Upper lobe of right lung (tissue), 1 donor: ENCODE data around the gene MKRN1. TPM values are rescaled to one million over a fixed set of nuclear protein-coding genes. Genes with fewer than 3 reads are reported as not detected.
A peak's percentile ranks its signal among the peaks of the same experiment; 100 is the strongest.

Experiments
- ATAC-seq: fragments of 200-7000 bp; cut with Tn5 transposase; one replicate; pipeline ENCODE4 v1.9.1; 2020; ENCODE audit warnings: mild to moderate bottlenecking, moderate library complexity
- DNase-seq: peaks from one replicate; pipeline ENCODE4 v3.0.0-alpha.2; 2020
- H3K27ac ChIP-seq: fragments of 200-600 bp; one replicate; pipeline ENCODE4 v1.8.0; 2022
- H3K27me3 ChIP-seq: fragments of 200-600 bp; one replicate; pipeline ENCODE4 v1.8.0; 2022; ENCODE audit warnings: mild to moderate bottlenecking
- H3K36me3 ChIP-seq: fragments of 200-600 bp; one replicate; pipeline ENCODE4 v1.8.0; 2022
- H3K4me1 ChIP-seq: fragments of 200-600 bp; one replicate; pipeline ENCODE4 v1.8.0; 2022
- H3K4me3 ChIP-seq: fragments of 200-600 bp; one replicate; pipeline ENCODE4 v1.8.0; 2022; ENCODE audit warnings: mild to moderate bottlenecking
- H3K9me3 ChIP-seq: fragments of 200-600 bp; one replicate; pipeline ENCODE4 v1.8.0; 2022
- intact Hi-C: fragments of 100-400 bp; cut with DNase I; formaldehyde crosslinking; loops from one replicate; pipeline ENCODE4 v1.11.0; 2022
- total RNA-seq: library from RNA; stranded (reverse); fragmentation: NEBNext Ultra II Directional; extraction: Animal tissue kit (Norgen Biotek cat#: 25700); gene quantifications from one replicate; pipeline ENCODE4 v1.2.1, GENCODE V29; 2021
- TF ChIP-seq, protein P1 (sequence below): fragments of 200-600 bp; IDR thresholded peaks from one replicate; pipeline ENCODE4 v1.8.0; 2022; ENCODE audit warnings: antibody characterized with exemption
- donor health status: DM: no; HTN: yes; CAD: no; lungs with severe emphysema.

Gene MKRN1
- total RNA-seq, 1 donor from 2014 or later = 84.4 TPM

DNA sequence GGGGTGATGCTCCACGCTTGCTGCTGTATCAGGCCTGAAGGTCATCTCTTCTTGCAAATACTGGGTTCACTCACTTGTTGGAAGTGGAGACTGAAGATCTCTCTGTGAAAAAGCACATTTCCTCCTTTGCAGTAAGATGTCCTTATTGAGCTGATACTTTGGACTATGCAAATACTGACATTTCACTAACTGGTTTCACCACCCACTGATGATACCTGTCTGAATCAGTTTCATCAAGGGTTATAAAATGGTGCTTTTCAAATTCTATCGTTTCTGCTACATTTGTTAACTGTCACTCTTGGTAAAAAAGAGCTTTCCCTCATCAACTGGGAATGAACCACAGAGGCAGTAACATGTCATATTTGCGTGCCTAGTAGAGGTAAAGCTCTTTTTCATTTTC lies 39.9 kb downstream of the MKRN1 start:
- DNase-seq (no peak), ATAC-seq (no peak)
- H3K27me3 ChIP-seq = peaks cover 5% of the 10 kb centered on the region
- no peaks in the 10 kb centered on the region for H3K9me3 ChIP-seq
- intact Hi-C loops = no loop called here
- H3K36me3 ChIP-seq = no peaks in the 10 kb centered on the region
- H3K4me1 ChIP-seq = no peaks in the 10 kb centered on the region
- TF ChIP-seq, protein P1, sequence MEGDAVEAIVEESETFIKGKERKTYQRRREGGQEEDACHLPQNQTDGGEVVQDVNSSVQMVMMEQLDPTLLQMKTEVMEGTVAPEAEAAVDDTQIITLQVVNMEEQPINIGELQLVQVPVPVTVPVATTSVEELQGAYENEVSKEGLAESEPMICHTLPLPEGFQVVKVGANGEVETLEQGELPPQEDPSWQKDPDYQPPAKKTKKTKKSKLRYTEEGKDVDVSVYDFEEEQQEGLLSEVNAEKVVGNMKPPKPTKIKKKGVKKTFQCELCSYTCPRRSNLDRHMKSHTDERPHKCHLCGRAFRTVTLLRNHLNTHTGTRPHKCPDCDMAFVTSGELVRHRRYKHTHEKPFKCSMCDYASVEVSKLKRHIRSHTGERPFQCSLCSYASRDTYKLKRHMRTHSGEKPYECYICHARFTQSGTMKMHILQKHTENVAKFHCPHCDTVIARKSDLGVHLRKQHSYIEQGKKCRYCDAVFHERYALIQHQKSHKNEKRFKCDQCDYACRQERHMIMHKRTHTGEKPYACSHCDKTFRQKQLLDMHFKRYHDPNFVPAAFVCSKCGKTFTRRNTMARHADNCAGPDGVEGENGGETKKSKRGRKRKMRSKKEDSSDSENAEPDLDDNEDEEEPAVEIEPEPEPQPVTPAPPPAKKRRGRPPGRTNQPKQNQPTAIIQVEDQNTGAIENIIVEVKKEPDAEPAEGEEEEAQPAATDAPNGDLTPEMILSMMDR = no peak
- H3K27ac ChIP-seq = no peak overlapping the region
- H3K4me3 ChIP-seq = no peak overlapping the region

DNA sequence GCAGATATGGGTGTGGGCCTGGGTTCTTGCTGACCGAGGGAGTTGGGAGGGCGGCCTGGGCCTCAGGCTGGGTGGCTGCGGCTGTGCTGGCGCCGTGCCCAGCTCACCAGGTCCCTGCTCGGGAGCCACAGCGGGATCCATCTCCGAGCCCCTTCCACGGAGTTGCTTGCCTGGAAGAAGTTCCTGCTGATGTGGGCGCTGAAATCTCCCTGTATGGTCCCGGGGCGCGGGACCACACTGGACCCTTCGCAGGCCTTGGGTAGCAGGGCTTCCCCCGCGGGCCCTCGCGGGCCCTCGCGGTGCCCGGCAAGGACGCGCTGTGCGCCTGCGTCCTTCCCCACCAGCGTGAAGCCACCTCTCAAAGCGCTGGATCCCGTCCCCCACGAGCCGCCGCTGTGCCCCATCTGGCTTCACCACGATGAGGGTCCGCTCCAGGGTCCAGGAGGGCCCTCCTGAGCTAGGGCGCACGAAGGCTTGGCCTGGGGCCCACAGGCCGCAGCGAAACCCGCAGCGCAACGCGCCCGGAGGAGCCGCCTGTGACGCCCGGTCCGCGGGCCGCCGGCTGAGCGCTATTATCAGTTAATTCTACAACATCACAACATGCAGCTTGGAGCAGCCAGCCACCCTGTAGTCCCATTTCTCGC lies 43.9 kb downstream of the MKRN1 start:
- DNase-seq (peak; percentile 64), ATAC-seq (peak; percentile 43)
- intact Hi-C loops = no loop called here

DNA sequence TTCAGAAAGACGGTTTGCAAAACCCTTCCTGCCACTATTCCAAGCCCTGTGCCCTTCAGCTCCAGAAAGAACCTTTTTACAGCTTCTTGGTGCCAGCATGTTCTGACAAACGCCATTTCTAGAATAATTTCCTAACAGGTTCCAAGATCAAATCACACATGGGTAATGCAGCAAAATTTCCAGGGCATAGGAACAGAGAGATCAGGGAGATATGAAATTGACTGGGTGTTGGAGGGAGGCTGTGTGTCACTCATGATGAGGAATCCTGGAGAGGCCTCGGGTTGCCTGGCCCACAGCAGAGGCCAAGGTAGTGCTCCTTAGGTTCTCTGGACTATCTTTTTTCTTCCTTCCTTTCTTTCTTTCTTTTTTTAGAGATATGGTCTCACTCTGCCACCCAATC lies 45.9 kb downstream of the MKRN1 start:
- Histone ChIP-seq H3K36me3 (no peaks in the 10 kb centered on the region), H3K4me3 (no peak overlapping the region), H3K4me1 (no peaks in the 10 kb centered on the region), H3K27me3 (peaks cover 5% of the 10 kb centered on the region), H3K9me3 (no peaks in the 10 kb centered on the region), H3K27ac (no peak overlapping the region)
- TF ChIP-seq, protein P1 = no peak
- ATAC-seq (no peak), DNase-seq (no peak)
- intact Hi-C loops = no loop called here

More for the DNA sequence above, 43.9 kb downstream of the MKRN1 start:
- TF ChIP-seq, protein P1 = no peak
- Histone ChIP-seq H3K4me3 (no peak overlapping the region), H3K4me1 (no peaks in the 10 kb centered on the region), H3K9me3 (no peaks in the 10 kb centered on the region), H3K36me3 (no peaks in the 10 kb centered on the region), H3K27me3 (peaks cover 5% of the 10 kb centered on the region), H3K27ac (no peak overlapping the region)

DNA sequence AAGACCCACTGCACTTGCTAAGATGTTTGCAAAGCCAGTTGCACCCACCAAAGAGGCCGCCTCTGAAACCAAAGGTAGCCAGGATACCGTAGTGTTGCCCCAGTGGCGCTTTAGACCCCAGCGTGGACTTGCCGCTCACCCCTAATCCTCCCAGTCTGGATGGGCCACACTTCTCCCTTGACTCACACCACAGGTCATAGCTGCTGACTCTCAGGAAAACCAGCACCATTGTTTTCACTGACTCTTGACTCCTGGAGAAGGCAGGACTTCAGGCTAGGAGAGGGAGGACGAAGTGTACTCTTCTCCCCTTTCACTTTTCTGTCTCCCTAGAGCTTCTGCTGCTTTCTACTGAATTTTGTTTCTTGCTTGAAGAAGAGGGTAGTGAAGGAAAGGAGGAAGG lies 53.2 kb downstream of the MKRN1 start:
- no peak for DNase-seq
- no peaks in the 10 kb centered on the region for H3K27me3 ChIP-seq
- H3K27ac ChIP-seq = no peak overlapping the region
- TF ChIP-seq, protein P1 = no peak
- ATAC-seq = no peak
- no peaks in the 10 kb centered on the region for H3K4me1 ChIP-seq
- H3K9me3 ChIP-seq = no peaks in the 10 kb centered on the region
- no peak overlapping the region for H3K4me3 ChIP-seq
- no peaks in the 10 kb centered on the region for H3K36me3 ChIP-seq
- intact Hi-C loops = no loop called here

DNA sequence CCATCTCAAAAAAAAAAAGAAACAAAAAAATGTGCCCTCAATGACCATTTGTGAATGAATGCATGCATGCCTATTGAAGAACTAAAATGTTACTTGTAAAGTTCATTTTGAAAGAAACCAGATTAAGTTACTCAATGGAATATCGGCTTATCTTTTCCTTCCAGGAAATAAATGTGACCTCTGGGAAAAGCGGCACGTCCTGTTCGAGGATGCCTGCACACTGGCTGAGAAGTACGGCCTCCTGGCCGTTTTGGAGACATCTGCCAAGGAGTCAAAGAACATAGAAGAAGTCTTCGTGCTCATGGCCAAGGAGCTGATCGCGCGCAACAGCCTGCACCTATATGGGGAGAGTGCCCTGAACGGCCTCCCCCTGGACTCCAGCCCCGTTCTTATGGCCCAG lies 53.6 kb downstream of the MKRN1 start:
- no peaks in the 10 kb centered on the region for H3K4me1 ChIP-seq
- no peak for ATAC-seq
- intact Hi-C loops = no loop called here

More for the DNA sequence above, 53.6 kb downstream of the MKRN1 start:
- H3K36me3 ChIP-seq = no peaks in the 10 kb centered on the region
- no peaks in the 10 kb centered on the region for H3K27me3 ChIP-seq
- DNase-seq = no peak
- TF ChIP-seq, protein P1 = no peak
- H3K4me3 ChIP-seq = no peak overlapping the region
- no peaks in the 10 kb centered on the region for H3K9me3 ChIP-seq
- H3K27ac ChIP-seq = no peak overlapping the region
